Mesothelial cell of epicardium (in vitro differentiated cells): ENCODE results near the gene TSC22D4. TPM values are rescaled to one million over a fixed set of nuclear protein-coding genes. Genes with fewer than 3 reads are reported as not detected.
"Not testable (repeated sequence)": the region's sequence is repeated elsewhere in the genome, so short reads cannot be mapped to it uniquely, and the experiment has no call there.

Source experiments
- DNase-seq, 2 experiments: peaks; one replicate each; pipeline ENCODE4 v3.0.0; 2021; ENCODE audit warnings: low spot score in 2 of 2; ENCODE audit not compliant: unreplicated experiment in 2 of 2
- H3K27ac Mint-ChIP-seq: 2 replicates; pipeline ENCODE4 v1.8.0; 2021; ENCODE audit warnings: mixed read lengths
- H3K27me3 Mint-ChIP-seq: 2 replicates; pipeline ENCODE4 v1.8.0; 2021; ENCODE audit warnings: low read depth, mixed read lengths
- H3K36me3 Mint-ChIP-seq: 2 replicates; pipeline ENCODE4 v1.8.0; 2021; ENCODE audit warnings: mixed read lengths
- H3K4me1 Mint-ChIP-seq: 2 replicates; pipeline ENCODE4 v1.8.0; 2021; ENCODE audit warnings: mixed read lengths
- H3K4me3 Mint-ChIP-seq: 2 replicates; pipeline ENCODE4 v1.8.0; 2021; ENCODE audit warnings: mild to moderate bottlenecking, moderate library complexity, mixed read lengths
- H3K9me3 Mint-ChIP-seq: 2 replicates; pipeline ENCODE4 v1.8.0; 2021; ENCODE audit warnings: mixed read lengths
- CTCF ChIP-seq: fragments of 200-600 bp; sonication (generic); IDR thresholded peaks from one replicate; pipeline ENCODE4 v1.5.0; 2021; ENCODE audit warnings: antibody characterized with exemption; ENCODE audit not compliant: unreplicated experiment
- total RNA-seq: library from RNA; stranded (reverse); gene quantifications from 3 replicates; pipeline ENCODE4 v1.2.1, GENCODE V29; 2021

The TSC22D4 gene
- total RNA-seq, 1 donor from 2014 or later = 52.4 TPM

GRCh38 chr7:100444311-100445278, 34.4 kb downstream of the TSC22D4 start:
- no peak overlapping the region for H3K4me3 Mint-ChIP-seq
- no peak overlapping the region for H3K27ac Mint-ChIP-seq
- DNase-seq = no peak
- no peaks in the 10 kb centered on the region for H3K36me3 Mint-ChIP-seq
- no peaks in the 10 kb centered on the region for H3K9me3 Mint-ChIP-seq
- TF ChIP-seq CTCF = no peak
- no peaks in the 10 kb centered on the region for H3K4me1 Mint-ChIP-seq
- H3K27me3 Mint-ChIP-seq = no peaks in the 10 kb centered on the region

GRCh38 chr7:100443096-100443840, 35.7 kb downstream of the TSC22D4 start:
- H3K27ac Mint-ChIP-seq = no peak overlapping the region

GRCh38 chr7:100441641-100442535, 37.1 kb downstream of the TSC22D4 start:
- TF ChIP-seq CTCF = no peak
- H3K9me3 Mint-ChIP-seq = no peaks in the 10 kb centered on the region
- peak overlapping the region; percentile 39 for H3K27ac Mint-ChIP-seq

More at GRCh38 chr7:100443096-100443840, 35.7 kb downstream of the TSC22D4 start:
- TF ChIP-seq CTCF = no peak
- H3K4me1 Mint-ChIP-seq = no peaks in the 10 kb centered on the region
- H3K36me3 Mint-ChIP-seq = no peaks in the 10 kb centered on the region
- no peak for DNase-seq
- no peaks in the 10 kb centered on the region for H3K27me3 Mint-ChIP-seq
- H3K9me3 Mint-ChIP-seq = no peaks in the 10 kb centered on the region
- no peak overlapping the region for H3K4me3 Mint-ChIP-seq

GRCh38 chr7:100439244-100439643, 39.8 kb downstream of the TSC22D4 start:
- not testable (repeated sequence) for H3K27me3 Mint-ChIP-seq, H3K27ac Mint-ChIP-seq, DNase-seq, H3K9me3 Mint-ChIP-seq, H3K36me3 Mint-ChIP-seq, H3K4me3 Mint-ChIP-seq
- H3K4me1 Mint-ChIP-seq = peaks cover 16% of the 10 kb centered on the region

More at GRCh38 chr7:100441641-100442535, 37.1 kb downstream of the TSC22D4 start:
- Mint-ChIP-seq H3K36me3 (no peaks in the 10 kb centered on the region), H3K4me1 (no peaks in the 10 kb centered on the region), H3K4me3 (no peak overlapping the region), H3K27me3 (no peaks in the 10 kb centered on the region)
- DNase-seq = no peak

GRCh38 chr7:100438731-100439130, 40.3 kb downstream of the TSC22D4 start:
- H3K27ac Mint-ChIP-seq, H3K36me3 Mint-ChIP-seq, H3K4me3 Mint-ChIP-seq, H3K27me3 Mint-ChIP-seq, DNase-seq, H3K9me3 Mint-ChIP-seq: not testable (repeated sequence)
- H3K4me1 Mint-ChIP-seq = peaks cover 17% of the 10 kb centered on the region

- peaks cover 6% of the 10 kb centered on the region for H3K36me3 Mint-ChIP-seq
- peaks cover 19% of the 10 kb centered on the region for H3K4me1 Mint-ChIP-seq
- no peaks in the 10 kb centered on the region for H3K9me3 Mint-ChIP-seq
- H3K27me3 Mint-ChIP-seq = no peaks in the 10 kb centered on the region
- TF ChIP-seq CTCF = no peak
- no peak for DNase-seq
- H3K4me3 Mint-ChIP-seq = no peak overlapping the region
- H3K27ac Mint-ChIP-seq = peak overlapping the region; percentile 45
Measured at GRCh38 chr7:100438172-100438571, 40.8 kb downstream of the TSC22D4 start.
